MM.1S (cell line): Measurements from ENCODE around the gene ADD2.

Experiments used
- CTCF ChIP-seq: fragments of 300-600 bp; sonication (generic); IDR thresholded peaks from 2 replicates; pipeline ENCODE4 v1.5.1; 2016; ENCODE audit warnings: antibody characterized with exemption, low read length, mixed read lengths
- EZH2 ChIP-seq: fragments of 300-600 bp; sonication (generic); optimal IDR thresholded peaks from 2 replicates; pipeline ENCODE3; 2017; ENCODE audit warnings: low read depth, mild to moderate bottlenecking, antibody characterized with exemption, low read length, mixed read lengths

GRCh38 chr2:70687461-70687795, 80.6 kb downstream of the ADD2 start:
- TF ChIP-seq CTCF (no peak), EZH2 (no peak)
